ENCODE measurements around the gene MAP3K20.
"Not testable (repeated sequence)": the region's sequence is repeated elsewhere in the genome, so short reads cannot be mapped to it uniquely, and the experiment has no call there.

The MAP3K20 gene

DNA sequence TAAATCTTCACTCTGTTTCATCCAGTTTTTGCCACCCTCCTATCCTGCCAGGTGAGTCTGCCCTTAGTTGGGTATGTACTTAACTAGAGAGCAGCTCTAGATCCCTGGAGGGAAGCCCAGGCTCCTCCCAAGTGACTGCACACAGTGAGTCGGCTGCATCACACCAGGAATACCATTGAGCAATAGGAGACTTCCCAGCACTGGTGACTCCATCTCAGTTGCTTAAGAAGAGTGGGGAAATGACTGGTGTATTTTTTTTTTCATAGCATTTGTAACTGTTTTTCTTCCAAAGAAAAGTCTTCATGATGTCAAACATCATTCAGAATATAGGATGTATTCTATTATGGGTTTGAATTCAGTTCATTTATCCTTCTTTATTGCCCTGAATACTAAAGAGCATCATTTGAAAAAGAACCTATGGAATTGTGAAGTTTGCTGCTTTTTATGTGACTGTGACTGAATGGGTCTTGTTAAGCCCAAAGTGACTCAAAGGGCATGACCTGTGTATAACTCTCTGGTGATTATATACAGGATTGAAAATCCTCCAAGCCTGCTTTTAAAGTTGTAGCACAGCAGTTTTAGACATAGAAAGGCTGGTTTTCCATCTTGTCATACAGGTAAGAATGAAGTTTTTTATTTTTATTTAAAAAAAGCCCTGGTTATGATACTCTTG lies 84.3 kb downstream of the MAP3K20 start:
- DNase-seq (ENCODE audit: low read depth, low spot score): no peak

DNA sequence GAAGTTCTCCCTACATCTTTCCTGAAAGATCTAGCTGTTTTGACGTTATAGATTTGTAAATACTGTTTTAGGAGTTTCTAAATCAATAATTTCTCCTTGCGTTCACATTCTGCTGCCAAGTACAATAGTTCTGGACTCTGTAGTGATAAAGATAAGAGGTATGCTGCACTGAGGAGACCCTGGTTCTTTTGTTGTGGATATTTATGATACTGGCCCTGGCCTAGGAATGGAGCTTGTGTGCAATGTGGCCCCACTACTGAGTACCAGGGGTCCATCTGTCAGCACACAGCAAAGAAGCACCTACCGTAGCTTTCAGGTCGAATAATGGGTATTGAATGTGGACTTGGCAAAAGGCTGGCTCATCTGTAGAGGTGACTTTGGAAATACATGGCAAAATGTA lies 85.0 kb downstream of the MAP3K20 start:
- no peak for DNase-seq (ENCODE audit: low read depth, low spot score)

DNA sequence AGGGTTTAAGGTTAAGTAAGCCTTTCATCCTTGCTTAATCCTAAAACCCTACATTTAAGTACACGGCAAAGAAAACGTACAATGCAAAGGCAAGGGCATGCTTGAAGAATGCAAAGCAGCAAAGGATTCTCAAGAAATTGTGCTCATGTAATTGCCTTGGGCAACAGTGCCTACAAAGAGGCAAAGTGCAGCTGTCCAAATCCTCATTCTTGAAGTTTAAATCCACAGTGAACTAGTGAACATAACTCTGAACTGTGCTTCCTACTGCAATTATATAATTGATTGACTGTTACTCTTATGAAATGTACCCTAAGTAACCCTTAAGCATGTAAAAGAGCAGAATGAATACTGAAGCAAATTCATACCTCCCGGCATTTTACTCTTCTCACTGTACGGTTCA lies 85.4 kb downstream of the MAP3K20 start:
- no peak for DNase-seq (ENCODE audit: low read depth, low spot score)

DNA sequence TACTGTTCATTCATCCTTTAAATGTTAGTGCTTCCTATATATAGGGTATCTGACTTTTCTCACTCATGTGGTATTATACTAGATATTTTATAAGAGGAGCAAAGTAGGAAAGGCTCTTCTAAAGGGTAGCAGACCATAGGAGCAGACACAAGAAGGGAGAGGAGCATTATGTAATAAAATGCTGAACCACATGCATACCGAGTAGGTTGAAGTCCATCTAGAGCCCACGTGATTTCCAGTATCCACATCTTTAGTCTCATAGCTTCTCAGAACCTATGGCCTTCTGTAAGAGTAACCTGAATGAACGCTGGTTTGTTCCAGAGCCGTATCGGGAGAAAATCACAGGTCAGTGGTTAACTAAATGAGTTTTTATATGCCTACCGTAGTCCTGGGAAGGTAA lies 85.9 kb downstream of the MAP3K20 start:
- DNase-seq (ENCODE audit: low read depth, low spot score): no peak

DNA sequence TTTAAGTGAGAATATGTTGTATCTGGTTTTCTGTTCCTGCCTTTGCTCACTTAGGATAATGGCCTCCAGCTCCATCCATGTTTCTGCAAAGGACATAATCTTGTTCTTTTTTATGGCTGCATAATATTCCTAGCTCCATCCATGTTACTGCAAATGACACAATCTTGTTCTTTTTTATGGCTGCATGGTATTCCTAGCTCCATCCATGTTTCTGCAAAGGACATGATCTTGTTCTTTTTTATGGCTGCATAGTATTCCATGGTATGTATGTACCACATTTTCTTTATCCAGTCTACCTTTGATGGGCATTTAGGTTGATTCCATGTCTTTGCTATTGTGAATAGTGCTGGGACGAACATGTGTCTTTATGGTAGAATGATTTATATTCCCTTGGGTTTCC lies 87.7 kb downstream of the MAP3K20 start:
- not testable (repeated sequence) for DNase-seq (ENCODE audit: low read depth, low spot score)

DNA sequence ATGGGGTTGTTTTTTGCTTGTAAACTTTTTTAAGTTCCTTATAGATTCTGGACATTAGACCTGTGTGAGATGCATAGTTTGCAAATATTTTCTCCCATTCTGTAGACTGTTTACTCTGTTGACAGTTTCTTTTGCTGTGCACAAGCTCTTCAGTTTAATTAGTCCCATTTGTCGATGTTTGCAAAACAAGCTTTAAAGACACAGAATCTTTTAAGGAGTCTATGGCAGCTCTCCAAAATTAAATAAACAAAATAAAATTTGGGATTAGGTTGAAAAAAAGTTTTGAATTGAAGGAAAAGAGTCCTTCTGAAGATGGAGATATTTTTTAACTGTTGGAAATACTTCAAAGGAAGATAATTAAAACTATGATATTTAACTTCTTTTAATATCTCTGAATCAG lies 88.8 kb downstream of the MAP3K20 start:
- DNase-seq (ENCODE audit: low read depth, low spot score): no peak

DNA sequence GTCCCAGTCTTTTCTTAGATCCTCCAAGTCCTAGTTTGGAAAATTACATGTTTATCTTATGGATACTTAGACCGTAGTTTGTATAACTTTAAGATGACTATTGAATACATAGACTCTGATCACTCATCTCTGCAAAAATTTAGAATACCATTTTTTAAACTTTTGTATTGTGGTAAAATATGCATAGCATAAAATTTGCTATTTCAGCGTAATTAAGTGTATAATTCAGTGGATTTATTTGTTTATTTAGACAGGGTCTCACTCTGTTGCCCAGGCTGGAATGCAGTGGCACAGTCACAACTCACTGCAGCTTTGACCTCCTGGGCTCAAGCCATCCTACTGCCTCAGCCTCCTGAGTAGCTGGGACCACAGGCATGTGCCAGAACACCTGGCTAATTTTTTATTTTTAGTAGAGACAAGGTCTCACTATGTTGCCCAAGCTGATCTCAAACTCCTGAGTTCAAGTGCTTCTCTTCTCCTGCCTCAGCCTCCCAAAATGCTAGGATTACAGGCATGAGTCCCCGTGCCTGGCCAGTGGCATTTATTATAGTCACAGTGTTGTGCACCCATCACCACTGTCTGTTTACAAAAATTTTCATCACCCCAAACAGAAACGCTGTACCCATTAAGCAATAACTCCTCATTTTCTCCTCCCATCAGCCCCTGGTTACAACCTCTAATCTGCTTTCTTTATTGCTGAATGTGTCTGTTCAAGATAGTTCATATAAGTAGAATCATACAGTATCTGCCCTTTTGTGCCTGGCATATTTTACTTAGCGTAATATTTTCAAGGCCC lies 90.0 kb downstream of the MAP3K20 start:
- DNase-seq (ENCODE audit: low read depth, low spot score): no peak

DNA sequence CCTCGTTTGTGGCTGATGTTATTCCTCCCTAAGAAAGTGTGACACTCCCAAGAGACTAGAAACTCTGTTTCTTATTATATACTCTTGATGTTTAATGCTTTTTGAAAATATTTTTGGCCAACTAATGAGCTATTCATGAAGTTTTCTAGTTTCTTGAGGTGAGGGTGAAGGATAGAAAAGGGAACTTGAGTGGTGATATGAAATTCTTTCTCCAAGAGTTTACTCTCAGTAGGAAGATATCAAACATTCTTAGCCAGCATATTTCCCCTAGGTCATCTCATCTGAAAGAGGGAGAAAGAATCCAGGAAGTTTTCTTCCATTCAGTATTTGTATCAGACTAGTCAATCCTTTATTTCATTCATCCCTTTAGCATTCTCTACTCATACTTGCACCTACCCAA lies 95.7 kb downstream of the MAP3K20 start:
- no peak for DNase-seq (ENCODE audit: low read depth, low spot score)

DNA sequence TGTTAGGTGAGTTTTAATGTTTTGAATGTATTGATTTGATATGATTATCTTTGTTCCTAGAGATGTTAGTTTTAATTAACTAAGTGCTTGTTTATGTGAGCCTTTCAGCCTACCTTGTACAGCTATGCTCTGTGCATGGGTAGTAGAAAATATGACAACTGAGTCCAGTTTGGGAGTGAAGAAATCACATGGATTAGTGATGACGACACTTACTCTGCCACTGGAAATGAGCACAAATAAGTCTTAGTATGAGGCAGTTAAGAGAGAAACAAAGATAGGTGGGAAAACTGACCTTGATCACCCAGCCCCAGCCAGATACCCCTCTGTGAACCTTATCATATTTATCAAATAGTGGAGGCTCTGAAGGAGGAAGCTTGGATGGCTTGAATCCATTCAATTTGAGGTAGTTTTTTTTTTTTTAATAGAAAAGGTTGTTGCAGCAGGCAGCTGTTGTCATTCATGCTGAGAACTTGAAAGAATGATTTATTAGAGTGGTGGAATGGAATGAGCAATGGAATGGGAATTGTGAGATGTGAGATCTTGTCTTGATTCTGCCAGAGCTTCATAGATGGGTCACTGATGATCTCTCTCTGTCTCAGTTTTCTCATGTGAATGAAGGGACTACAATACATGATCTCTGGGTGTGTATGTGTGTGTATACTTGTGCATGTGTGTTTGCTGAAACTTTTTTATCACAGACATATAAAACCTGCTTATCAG lies 96.4 kb downstream of the MAP3K20 start:
- DNase-seq (ENCODE audit: low read depth, low spot score): no peak

DNA sequence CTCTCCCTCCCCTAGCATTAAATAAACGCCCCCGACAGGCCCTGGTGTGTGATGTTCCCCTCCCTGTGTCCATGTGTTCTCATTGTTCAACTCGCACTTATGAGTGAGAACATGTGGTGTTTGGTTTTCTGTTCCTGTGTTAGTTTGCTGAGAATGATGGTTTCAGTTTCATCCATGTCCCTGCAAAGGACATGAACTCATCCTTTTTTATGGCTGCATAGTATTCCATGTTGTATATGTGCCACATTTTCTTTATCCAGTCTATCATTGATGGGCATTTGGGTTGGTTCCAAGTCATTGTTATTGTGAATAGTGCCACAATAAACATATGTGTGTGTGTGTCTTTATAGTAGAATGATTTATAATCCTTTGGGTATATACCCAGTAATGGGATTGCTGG lies 98.7 kb downstream of the MAP3K20 start:
- not testable (repeated sequence) for DNase-seq (ENCODE audit: low read depth, low spot score)

DNA sequence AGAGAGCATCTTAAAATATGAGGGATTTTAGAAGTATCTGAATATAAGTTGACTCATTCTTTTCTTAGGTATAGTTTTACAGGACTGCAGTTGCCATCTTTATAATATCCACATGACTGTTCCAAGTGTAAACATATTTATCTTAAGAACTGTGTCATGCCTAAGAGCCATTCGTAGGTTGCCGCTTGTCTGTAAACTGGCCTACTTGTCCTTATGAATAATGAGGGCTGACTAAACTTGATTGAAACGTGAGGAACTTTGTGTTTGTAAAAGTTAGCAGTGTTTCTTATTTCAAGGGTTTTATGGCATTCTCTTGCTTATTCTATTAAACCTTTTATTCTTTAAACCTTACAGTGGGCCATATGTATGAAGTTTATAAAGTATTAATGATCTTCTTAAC lies 99.6 kb downstream of the MAP3K20 start:
- no peak for DNase-seq (ENCODE audit: low read depth, low spot score)

DNA sequence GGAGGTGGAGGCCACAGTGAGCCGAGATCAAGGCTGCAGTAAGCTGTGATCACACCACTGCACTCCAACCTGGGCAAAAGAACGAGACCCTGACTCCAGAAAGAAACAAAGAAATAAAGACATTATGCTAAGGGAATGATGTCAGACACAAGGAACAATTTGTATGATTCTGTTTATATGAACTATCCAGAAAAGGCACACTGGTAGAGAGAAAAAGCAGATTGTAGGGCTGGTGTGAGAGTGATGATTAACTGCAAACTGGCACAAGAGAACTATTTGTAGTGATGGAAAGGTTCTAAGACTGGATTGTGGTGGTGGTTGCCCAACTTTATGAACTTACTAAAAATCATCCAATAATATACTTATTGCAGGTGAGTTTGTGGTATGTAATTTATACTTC lies 106.3 kb downstream of the MAP3K20 start:
- no peak for DNase-seq (ENCODE audit: low read depth, low spot score)

DNA sequence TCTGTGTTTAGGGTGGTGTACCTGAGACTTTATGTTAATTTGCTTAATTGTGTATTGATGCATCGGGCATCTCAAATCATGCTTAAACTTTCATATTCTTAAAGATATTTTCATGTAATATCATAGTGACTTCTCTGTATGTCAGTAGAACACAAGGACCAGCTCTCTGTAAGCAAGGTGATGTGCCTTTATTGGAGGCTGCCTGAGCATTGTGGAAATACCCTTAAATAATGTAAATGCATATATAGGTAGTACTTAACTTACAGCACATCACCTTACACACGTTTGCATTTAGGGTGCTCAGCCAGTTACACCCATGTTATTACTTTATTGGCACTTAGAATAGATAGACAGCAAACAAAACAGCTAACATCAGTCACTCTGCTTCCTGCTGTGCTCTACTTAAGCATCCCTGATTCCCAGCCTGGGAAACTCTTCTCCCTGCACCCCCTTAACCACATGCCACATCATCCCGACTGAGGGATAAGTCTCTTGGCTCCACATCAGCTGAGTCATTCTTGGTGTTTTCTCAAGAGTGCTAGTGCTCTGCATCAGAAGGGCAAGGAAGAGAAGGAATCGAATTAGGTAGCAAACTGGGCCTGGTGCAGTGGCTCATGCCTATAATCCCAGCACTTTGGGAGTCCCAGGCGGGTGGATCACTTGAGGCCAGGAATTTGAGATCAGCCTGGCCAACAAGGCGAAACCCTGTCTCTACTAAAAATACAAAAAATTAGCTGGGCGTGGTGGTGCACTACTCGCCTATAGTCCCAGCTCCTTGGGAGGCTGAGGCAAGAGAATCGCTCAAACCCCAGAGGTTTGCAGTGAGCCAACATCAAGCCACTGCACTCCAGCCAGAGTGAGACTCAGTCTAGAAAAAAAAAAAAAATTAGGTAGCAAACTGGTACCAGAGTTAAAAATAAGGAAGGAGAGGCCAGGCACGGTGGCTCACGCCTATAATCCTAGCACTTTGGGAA lies 108.7 kb downstream of the MAP3K20 start:
- no peak for DNase-seq (ENCODE audit: low read depth, low spot score)

DNA sequence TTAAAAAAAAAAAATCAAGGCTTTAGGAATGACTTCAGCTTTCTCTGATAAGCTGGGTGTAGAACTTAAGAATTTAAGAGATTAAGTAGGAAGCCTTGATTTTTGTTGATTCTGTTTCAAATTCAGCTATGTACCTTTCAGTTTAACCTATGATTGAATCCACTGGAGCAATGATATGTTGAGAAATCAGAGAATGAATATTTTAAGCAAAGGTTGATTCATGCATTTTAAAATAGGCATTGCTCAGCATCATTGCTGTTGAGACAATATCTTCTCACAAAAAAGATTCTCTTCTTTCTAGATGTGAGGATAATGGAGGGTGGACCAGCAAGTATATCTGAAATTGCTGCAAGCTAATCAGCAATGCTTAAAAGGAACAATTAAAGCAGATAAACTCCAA lies 109.8 kb downstream of the MAP3K20 start:
- DNase-seq (ENCODE audit: low read depth, low spot score): no peak

DNA sequence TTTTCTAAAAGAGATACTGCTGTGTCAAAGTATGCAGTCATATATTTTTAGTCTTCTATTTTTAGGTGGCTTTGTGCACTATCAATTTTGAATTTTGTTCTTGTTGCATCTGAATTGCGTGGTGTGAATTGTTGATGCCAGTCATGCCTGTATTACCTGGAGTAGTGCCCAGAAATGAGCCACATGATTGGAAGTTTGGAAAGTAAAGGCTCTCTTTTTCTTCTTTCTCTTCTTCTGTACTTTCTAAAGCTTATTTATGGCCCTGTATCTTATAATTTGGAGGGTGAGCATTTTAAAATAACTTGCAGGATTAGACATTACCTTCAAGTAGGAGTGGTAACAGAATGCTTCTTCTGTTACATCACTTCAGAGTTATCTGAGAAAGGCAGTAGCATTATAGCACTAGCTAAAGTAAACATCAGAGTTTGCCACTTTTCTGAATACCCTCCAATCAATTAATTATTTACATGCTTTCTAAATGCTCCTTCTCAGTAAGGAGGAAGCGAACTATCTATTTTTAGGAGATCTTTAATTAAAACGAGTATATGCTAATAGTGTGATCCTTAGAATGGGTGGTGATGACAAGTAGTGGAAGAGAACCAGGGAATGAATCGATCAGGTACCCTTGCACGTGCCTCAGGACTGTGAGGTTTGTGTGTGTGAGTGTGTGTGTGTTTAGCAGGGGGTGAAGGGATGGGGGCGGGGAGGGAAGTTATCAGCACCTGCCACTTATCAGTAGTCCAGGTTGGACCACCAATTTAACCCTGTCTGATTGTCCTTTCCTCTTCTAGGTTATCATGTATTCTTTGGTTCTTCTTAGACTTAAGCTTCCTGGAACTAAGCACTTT lies 112.5 kb downstream of the MAP3K20 start:
- DNase-seq (ENCODE audit: low read depth, low spot score): no peak

DNA sequence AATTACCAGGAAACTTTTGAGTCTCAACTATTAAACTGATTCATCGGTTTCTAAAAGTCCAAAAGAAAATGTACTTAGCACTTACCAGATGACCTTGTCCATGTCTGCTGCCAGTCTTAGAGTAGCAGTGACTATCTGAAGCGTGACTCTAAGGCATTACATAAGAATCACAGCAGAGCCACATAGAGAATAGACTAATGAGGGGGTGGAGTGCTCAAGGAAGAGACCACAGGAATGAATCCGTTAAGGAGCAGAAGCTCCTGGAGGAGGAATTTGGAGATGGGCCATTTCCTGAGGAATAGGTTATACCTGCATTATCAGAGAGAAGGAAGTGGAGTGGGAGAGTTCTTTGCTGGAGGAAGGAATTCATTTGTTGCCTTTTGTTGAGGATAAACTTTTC lies 116.0 kb downstream of the MAP3K20 start:
- no peak for DNase-seq (ENCODE audit: low read depth, low spot score)

DNA sequence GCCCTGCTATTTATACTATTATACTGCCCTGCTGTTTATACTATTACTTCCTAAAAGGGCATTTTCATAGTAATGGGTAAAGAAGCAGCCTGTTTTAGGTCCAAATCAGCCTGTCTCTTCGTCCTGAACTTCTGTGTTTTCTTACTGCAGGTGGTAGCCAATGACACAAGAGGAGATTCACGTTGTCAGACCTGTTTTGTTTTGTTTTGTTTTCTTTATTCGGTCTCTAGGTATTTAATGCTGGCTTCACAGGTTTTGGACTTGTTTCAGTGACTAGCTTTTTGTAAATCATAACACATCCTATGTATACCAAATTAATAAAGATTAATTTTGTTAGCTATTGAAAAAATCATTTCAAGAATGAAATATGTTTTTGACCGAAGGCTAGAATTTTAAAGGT lies 116.4 kb downstream of the MAP3K20 start:
- DNase-seq (ENCODE audit: low read depth, low spot score): no peak

DNA sequence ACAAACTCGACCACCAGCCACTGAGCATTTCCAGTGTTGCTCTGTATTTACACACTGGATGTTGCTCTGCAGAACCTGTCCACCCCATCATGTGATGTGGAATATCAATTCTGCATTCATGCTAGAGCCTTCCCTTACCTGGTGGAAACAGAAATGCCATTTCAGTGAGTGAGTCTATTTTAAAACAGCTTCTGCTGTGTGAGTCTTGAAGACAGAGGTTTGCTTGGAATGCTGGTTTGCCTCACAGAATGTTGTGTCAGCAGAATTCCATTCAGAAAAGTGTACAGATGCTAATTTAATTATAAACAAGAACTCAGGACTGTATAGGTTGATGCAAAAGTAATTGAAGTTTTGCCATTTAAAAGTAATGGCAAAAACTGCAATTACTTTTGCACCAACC lies 118.3 kb downstream of the MAP3K20 start:
- DNase-seq (ENCODE audit: low read depth, low spot score): no peak

DNA sequence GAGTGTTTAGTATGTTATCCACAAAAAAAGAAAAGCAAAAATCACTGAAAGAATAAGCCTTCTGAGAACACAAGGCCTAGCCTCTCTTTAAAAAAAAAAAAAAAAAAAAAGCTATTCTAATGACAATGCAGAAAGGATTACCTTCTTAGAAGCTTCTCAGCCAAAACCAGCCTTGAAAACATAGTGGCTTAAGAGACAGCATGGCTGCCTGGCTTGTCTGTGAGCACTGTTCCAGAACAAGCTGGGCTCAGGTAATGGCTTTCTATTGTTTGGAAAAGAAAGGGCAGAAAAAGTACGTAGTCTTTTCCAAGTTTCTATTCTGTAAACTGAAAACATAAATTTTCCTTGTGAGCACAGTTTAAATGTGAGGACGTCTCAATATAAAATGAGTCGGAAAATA lies 119.5 kb downstream of the MAP3K20 start:
- no peak for DNase-seq (ENCODE audit: low read depth, low spot score)

DNA sequence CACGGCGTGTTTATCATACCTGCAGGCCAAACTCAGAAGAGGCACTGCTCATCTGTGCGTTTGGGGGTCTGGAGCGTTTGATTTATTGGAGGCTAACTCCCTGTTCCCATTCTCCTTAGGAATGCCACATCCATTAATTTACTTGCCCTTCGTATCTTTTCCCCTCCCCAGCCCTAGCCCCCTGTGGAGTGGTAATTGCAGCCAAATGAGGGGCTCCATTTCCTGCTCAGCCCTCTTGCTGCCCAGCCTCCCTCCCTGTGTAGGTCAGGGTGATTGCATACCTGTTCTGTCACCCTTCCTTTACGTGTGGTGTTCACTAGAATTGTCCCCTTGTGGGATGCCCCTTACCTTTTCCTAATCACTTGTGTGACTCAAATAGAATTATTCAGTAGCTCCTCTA lies 120.4 kb downstream of the MAP3K20 start:
- no peak for DNase-seq (ENCODE audit: low read depth, low spot score)

DNA sequence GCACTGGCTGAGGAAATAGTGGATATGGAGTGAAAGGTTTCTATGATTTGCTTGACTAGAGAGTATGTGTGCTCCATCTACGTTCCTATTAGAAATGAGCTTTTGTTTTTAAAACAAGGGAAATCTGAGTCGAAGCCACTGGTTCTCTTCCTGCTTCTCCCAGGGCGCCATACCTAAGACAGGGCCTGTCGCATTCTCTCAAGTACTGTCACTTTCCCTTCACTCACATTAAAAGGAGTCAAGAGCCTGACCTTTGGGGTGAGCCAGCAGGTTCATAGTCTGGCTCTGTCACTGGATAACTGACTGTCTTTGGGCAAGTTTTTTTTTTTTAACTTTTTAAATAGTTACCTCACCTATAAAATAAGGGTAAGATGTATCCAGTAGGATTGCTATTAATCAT lies 121.0 kb downstream of the MAP3K20 start:
- no peak for DNase-seq (ENCODE audit: low read depth, low spot score)
